ENCODE results near the gene CD163. TPM values are rescaled to one million over a fixed set of nuclear protein-coding genes. Genes with fewer than 3 reads are reported as not detected.

The CD163 gene
- total RNA-seq = 2.5 TPM

GRCh38 chr12:7503686-7504415 is at the start of gene CD163:
TSS of gene CD163 (minus strand) at chr12:7503777. CDS start at chr12:7503690, 87 bp downstream.

GRCh38 chr12:7444076-7444475 is 59.5 kb downstream of the CD163 start, which contains the start of gene CD163L1:
TSS of gene CD163L1 (minus strand) at chr12:7444153. CDS start at chr12:7444127, 26 bp downstream.

Other genes starting within 250 kb of the CD163 start
- gene ACSM4, start 199.7 kb downstream of the CD163 start, total RNA-seq = not detected
- gene CD163L1, start 59.6 kb downstream of the CD163 start, total RNA-seq = 4.4 TPM
- gene APOBEC1, start 162.1 kb upstream of the CD163 start, total RNA-seq = not detected
- not detected for gene GDF3, start 192.0 kb upstream of the CD163 start, total RNA-seq
- not detected for gene DPPA3, start 207.7 kb upstream of the CD163 start, total RNA-seq
- not detected for gene CLEC4C, start 243.6 kb upstream of the CD163 start, total RNA-seq